ENCODE results near the gene MAP1LC3B2. TPM values are rescaled to one million over a fixed set of nuclear protein-coding genes. Genes with fewer than 3 reads are reported as not detected.
A peak's percentile ranks its signal among the peaks of the same experiment; 100 is the strongest.

Gene MAP1LC3B2
- polyA plus RNA-seq, 1 donor, result 5.5 TPM

GRCh38 chr12:116538076-116538591 lies 21.0 kb upstream of the MAP1LC3B2 start:
- DNase-seq, result no peak

DNA sequence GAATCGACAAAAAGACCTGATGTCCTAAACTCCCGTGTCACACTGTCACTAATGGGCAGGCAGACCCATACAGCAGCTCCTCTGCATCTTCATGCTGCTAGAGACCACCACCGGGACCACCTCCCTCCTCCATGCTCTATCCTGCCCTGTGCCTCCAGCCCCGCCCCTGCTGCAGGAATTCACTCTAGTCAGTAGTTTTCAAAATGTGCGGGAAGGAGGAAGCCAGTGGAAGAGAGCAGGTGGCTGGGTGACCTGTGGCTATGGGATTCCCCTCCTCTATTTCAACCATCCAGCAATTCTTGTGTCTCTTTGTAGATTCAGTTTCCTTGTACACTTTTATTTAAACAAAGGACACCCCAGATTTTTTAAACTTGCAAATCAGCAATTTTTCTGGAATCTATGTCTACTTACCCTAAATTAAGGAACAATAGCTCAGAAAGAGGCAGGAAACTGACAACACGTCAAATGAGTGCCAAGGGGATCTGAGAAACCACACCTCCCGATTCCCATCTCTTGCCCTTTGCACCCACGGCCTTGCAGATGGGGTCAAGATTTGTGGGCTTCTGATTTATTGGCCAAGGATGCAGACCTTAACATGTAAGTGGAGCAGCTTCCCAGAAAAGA lies 20.4 kb upstream of the MAP1LC3B2 start:
- DNase-seq, result no peak

DNA sequence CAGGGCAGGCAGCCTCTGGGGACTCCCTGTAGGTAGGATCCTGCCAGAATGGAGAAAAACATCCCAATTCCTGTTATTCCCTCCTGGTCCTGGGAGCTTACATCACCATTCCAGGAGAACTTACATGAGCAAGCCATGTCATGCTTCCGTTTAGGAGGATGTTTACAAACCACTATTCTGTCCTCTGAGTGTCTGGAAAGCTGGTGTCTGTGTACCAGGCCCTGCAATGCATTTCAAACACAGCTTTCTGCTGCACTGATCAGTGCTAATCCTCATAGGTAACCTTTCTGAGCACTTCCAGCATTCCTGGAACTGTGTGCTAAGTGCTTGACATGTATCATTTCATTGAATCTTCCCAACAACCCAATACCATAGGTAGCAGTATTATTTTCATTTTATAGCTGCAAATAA lies 19.8 kb upstream of the MAP1LC3B2 start:
- DNase-seq, result no peak

DNA sequence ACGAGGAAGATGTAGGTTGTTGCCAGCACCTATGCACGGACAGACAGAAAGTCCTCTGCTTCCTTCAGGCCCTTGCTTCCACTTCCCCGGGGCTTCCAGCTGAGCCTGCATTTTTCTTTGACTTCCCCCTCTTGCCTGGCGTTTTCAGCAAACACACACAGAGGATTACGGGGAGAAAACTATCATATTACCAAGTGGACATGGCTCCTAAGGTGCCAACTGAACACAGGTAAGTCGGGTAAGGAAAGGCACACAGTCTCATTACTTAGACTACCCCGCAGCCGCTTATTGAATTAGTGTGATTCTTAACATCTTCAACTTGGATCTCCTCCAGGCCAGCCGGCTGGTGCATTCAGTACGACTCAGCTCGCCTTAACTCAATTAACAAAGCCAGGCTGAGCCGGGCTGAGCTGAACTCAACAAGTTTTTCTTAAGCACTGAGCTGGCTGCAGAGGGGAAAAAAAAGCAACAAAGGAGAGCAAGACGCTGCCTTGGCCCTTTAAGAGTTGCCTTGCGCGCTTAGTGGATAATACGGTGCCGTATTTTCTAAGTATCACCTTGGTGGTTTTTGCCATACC lies 19.2 kb upstream of the MAP1LC3B2 start:
- peak; percentile 80 for DNase-seq

DNA sequence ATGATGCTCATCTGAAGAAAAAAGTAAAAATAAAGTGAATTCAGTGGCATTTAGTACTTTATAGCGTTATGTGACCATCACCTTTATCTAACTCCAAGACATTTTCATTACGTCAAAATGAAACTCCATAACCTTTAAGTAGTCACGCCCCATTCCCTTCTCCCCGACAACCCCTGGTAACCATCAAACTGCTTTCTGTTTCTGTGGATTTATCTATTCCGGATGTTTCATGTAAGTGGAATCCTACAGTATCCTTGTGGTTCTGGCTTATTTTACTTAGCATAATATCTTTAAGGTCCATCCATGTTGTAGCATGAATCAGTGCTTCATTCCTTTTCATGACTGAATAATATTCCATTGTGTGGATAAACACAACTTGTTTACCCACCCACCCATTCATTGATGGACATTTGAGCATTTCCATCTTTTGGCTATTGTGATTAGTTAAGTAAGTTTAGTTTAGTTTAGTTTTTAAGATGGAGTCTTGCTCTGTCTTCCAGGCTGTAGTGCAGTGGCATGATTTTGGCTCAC lies 18.5 kb upstream of the MAP1LC3B2 start:
- DNase-seq, result no peak

DNA sequence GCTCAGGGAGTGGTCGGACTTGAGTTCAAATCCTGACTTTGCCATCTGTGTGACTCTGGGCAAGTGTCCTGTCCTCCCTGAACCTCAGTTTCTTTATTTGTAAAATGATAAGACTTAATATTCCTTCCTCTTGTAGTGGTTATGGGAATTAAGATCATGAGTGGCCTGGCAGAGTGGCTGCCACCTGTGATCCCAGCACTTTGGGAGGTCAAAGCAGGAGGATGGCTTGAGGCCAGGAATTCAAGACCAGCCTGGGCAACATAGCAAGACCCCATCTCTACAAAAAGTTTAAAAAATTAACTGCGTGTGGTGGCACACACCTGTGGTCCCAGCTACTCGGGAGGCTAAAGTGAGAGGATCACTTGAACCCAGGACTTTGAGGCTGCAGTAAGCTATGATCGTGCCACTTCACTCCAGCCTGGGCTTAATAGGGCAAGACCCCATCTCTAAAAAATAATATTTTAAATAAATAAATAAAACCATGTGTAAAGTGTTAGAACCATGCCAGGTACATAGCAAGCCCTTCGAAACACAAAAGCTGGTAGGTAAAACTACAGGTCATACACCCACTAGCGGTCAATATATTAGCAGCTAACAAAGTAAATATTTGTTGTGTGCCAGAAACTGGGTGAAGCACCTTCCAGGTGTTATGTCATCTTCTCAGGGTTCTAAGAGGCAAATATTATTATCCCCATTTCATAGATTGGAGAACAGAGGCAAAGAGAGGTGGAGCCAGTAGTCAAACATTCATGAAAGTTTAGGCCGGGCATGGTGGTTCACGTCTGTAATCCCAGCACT lies 17.4 kb upstream of the MAP1LC3B2 start:
- DNase-seq, result no peak

GRCh38 chr12:116542345-116542956 lies 16.7 kb upstream of the MAP1LC3B2 start:
- no peak for DNase-seq

DNA sequence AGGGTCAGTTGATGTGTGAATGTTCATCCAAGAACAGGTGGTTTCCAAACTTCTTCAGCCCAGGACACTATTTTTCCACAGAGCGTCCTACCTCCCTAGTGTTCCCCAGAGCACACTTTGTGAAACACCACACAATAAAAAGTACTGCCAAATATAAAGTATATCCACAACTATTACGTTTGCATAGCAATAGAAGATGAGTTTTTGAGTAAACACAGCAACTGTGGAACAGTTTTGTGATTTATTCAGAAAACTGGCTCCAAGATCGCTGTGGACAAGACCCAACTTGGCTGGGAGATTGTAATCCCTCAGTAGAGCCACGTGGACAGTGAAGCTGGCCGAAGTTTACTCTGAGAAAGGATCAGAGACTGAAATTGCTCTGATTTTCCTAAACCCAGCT lies 14.5 kb upstream of the MAP1LC3B2 start:
- peak; percentile 94 for DNase-seq

GRCh38 chr12:116545144-116545543 lies 14.0 kb upstream of the MAP1LC3B2 start:
- DNase-seq, result no peak

DNA sequence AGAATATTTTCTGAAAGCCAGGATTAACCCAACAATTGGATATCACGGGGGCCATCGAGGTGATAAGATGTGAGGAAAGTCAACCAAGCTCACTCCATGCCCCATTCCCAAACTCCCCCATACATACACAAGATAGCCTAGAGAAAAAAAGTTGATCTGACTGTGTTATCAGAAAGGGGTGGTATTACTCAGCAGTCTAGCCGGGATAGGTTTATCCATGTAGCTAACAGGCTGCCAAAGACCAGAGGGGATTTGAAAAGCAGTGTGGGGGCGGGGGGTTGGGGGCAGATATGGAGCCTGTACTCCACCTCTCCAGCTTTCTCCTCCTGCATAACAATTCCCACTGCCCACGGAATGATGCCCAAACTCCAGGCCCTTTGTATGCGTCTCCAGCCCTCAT lies 13.2 kb upstream of the MAP1LC3B2 start:
- DNase-seq, result no peak

GRCh38 chr12:116547955-116548501 lies 11.2 kb upstream of the MAP1LC3B2 start:
- peak; percentile 64 for DNase-seq

GRCh38 chr12:116549993-116550392 lies 9.2 kb upstream of the MAP1LC3B2 start:
- DNase-seq, result no peak

- no peak for DNase-seq
Observed at GRCh38 chr12:116551151-116551550, 8.0 kb upstream of the MAP1LC3B2 start.

DNA sequence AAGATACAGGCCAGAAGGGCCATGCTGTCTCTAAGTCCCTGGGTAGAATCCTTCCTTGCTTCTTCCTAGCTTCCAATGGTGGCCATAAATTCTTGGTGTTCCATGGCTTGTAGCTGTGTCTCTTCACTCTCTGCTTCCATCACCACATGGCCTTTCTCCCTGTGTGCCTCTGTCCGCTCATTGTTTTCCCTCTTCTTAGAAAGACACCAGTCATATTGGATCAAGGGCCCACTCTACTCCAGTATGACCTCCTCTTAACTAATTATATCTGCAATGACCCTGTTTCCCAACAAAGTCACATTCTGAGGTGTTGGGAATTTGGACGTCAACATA lies 7.6 kb upstream of the MAP1LC3B2 start:
- no peak for DNase-seq

DNA sequence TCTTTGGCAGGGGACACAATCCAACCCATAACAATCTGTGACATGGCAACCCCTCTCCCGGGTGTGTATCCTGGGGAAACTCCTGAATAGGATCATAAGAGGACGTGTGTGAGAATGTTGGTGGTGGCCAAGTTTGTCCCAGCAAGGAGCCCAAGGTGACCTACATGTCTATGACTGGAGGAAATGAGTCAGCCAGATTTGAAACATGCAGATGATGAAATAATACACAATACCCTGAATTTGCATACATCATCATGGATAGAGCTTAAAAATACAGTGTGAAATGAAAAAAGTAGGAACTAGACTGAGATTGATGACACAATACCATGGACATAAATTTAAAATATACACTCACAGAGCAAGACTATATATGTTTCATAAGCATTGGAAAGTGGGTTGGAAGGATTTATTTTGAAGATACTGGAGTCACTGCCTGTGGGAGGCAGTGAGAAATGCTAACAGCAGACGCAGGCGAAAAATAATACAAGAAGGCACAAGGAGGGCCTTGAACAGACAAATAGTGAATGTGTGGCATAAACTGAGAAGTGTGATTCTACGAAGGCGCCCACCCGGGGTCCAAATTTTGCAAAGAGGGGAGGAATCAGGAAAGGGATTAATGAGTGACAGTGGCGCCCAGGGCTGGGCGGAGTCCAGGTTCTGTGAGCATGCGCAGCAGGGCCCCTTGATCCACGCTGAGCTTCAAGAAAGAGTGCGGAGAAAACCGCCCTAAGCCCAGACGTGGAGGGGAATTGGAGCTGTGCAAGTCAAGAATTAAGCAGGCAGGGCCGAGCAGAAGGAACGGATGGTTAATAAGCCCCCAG lies 7.0 kb upstream of the MAP1LC3B2 start:
- no peak for DNase-seq

- DNase-seq, result no peak
Observed at GRCh38 chr12:116552773-116553373, 6.3 kb upstream of the MAP1LC3B2 start.

GRCh38 chr12:116556356-116556952 lies 2.7 kb upstream of the MAP1LC3B2 start:
- no peak for DNase-seq

DNA sequence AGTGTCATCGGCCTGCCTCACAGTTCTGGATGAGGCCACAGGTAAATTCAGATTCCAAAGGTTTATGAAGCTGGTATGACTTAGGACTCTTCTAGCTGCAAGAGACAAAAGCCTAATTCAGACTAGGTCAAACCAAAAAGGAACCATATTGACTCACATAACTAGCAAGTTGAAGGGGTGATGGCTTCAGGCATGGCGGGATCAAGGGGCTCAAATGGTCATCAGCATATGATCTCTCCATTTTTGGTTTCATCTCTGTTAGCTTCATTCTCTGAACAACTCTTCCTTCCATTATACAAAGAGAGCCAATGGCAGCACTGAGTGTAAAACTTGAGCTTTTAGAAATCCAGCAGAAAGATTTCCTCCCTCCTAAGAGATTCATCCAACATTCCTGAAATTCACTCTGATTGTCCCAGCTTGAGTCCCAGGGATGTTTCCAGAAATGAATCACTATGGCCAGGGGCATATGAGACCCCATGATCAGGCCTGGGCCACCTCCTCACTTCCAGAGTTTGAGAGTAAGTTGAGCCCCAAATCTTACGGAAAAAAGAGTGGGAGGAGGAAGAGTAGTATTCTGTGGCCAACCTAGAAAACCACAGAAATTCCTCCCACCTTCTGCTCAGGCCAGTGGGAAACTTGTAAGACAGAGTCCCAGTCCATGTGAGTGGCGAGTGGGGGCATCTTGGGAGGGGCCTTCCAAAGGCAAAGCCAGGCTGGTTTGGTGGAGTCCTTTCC lies 2.0 kb upstream of the MAP1LC3B2 start:
- DNase-seq, result no peak

- no peak for DNase-seq
Observed at GRCh38 chr12:116558280-116559161, 660 bp upstream of the MAP1LC3B2 start.
